T47D (cell line): Measurements from ENCODE around the gene TLCD3B.

Experiments
- DNase-seq, 2 experiments: peaks; one replicate each; pipeline versions ENCODE4 v3.0.0 to v3.0.0-alpha.2; 2011 to 2012; ENCODE audit warnings: low read depth in 1 of 2, low spot score in 1 of 2
- JUND ChIP-seq: IDR thresholded peaks from 2 replicates; pipeline ENCODE4 v1.6.1; 2012; ENCODE audit warnings: low read depth
- in situ Hi-C: cut with HindIII; loops from 2 replicates; pipeline ENCODE4 v1.10.0; 2016; ENCODE audit warnings: low sequenced_read_pairs, low pct_unique_long_range_greater_than_20kb

TLCD3B gene

DNA sequence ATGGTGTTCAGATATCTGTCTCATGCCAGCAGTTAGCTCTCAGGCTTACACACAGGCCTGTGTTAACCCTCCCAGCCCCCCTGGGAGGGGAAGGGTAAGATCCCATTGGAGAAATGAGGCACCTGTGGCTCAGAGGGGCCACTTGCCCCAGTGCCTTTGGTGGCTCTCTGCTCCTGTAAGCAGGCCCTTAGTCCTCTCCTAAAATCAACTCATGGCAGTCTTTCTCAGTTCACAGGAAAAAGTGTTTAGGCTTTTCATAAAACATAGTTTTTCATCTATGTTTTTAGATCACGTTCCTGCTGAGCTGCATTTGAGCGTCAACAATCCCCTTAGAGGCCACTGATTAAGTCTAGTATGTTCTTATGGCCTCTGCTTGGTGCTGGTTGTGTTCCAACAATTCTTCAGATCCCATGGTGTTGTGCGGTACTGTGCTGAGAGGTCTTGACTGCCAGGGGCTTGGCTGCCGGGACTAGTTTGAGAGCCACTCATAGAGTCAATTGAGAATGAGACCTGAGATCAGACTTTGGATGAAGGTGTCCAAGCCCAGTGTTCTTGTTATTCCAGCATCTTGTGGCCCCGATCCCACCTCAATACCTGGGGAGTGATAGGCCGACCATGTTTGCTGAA, 46.8 kb downstream of the TLCD3B start:
- no peak for TF ChIP-seq JUND
- in situ Hi-C loops, result no loop called here
- DNase-seq, result no peak

DNA sequence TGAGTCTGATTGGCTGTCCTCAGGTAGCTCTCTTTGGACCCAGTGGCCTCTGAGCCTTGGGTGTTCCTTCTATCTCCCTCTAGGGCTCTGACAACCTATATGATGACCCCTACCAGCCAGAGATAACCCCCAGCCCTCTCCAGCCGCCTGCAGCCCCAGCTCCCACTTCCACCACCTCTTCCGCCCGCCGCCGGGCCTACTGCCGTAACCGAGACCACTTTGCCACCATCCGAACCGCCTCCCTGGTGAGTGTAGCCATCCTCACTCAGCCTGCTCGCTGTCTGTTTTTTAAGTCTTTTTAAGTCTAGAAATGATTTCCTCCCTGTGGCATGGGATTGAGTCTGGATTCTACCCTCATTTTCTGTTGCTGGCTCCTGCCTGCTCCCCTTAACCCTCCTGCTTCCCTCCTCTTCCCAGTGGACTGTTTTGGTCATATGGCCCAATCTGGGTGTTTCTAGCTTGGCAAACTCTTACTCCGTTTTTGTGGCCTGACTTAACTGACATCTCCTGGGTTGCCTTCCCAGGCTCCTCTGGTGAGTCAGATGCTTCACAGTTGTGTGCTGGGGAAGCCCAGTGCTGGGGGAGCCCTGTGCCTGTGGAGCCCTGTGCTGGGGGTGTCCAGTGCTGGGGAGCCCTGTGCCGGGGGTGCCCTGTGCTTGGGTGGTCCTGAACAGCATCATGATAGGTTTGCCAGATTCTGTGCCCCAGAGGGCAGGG, 47.5 kb downstream of the TLCD3B start:
- in situ Hi-C loops, result no loop called here
- no peak for TF ChIP-seq JUND
- DNase-seq, result no peak

DNA sequence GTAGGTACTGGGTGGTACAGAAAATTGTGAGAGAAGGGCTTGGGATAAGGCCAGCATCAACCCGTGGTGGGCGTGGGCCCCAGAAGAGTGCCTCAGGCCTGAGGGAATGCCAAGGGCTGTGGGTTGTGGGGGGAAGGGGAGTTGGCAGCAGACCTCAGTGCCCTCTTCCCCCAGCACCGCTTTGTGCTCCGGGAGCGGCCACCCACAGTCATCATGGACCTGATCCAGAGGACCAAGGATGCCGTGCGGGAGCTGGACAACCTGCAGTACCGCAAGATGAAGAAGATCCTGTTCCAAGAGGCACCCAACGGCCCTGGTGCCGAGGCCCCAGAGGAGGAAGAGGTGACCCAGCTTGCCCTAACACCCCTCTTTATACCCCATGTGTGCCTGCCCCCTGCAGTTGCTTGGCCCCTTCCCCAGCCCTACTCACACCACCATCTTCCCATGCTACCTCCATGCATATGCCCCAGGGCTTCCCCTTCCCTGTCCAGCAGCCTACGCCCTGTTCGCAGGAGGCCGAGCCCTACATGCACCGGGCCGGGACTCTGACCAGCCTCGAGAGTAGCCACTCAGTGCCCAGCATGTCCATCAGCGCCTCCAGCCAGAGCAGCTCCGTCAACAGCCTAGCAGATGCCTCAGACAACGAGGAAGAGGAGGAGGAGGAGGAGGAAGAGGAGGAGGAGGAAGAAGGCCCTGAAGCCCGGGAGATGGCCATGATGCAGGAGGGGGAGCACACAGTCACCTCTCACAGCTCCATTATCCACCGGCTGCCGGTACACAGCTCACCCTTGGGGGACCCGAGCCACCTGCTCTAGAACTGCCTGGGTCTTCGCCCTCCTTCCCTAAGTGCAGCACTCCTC, 48.3 kb downstream of the TLCD3B start:
- in situ Hi-C loops, result no loop called here
- TF ChIP-seq JUND, result no peak
- no peak for DNase-seq

DNA sequence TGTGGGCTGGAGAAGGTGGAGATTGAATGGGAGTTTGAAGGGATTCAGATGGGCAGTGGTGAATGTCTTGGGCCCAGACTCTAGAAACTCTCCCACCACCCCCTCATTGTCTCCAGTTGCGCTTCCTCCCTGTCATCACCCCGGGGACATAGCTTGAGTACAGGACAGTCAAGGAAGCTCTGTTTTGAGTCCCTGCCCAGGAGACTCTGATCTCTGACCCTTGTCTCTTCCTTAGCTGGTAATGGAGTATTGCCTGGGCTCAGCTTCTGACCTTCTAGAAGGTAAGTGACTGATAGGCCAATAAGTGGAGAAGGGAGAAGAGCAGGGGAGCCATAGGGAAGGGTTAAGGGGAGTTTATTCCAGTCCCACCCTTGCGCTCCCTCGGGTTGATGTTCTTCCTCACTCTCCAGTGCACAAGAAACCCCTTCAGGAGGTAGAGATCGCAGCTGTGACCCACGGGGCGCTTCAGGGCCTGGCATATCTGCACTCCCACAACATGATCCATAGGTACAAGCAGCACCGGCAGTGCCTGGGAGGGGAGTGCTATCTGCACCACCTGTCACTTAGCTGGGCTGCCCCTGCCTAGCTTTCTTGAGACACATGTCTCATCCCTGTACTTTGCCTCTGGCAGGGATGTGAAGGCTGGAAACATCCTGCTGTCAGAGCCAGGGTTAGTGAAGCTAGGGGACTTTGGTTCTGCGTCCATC, 52.4 kb downstream of the TLCD3B start:
- no peak for TF ChIP-seq JUND
- in situ Hi-C loops, result no loop called here
- no peak for DNase-seq

DNA sequence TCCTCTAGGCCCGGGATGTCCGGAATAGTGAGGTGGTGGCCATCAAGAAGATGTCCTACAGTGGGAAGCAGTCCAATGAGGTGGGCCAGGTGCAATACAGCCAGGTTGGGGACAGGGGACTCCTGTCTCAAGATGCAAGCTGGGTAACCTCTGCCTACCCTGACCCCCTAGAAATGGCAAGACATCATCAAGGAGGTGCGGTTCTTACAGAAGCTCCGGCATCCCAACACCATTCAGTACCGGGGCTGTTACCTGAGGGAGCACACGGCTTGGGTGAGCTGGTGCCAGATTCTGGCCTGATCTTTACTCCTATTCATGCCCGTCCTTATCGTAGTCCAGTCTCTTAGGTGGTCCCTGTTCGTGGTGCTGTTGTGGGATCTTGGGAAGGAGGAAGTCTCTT, 53.0 kb downstream of the TLCD3B start:
- no peak for TF ChIP-seq JUND
- in situ Hi-C loops, result no loop called here
- DNase-seq, result no peak

DNA sequence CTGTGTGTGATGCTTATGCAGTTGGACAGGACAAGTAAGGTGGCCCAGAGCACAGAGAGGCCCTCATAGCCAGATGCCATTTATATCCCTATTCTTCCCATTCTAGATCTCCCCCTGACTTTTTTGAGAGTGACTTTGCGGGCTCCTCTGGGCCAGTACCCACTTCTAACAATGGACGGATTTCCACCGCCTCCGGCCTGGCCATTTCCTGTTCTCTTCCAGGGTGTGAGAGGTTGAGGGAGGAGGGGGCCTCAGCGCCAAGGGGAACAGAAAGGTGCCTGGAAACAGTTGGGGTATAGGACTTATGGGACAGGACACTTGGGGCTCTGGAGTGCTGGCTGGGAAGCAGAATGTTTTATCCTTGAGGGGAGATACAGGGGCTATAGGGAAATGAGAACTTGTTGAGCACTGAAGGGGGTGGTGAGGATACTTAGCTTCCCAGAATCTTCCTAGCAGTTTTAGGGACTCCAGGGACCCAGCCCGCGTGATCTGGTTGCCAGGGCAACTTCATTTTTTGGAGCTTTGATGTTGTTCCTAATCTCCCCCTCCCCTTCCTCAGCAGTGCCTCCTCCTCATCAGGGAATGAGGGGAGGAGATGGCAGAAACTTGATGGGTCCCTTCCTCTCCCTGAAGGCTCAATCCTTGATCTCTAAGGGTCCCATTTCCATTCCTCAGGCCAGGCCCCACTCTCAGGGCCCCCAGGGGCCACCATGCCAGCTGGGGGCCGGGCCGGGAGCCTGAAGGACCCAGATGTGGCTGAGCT, 53.8 kb downstream of the TLCD3B start:
- in situ Hi-C loops, result no loop called here
- TF ChIP-seq JUND, result no peak
- no peak for DNase-seq

DNA sequence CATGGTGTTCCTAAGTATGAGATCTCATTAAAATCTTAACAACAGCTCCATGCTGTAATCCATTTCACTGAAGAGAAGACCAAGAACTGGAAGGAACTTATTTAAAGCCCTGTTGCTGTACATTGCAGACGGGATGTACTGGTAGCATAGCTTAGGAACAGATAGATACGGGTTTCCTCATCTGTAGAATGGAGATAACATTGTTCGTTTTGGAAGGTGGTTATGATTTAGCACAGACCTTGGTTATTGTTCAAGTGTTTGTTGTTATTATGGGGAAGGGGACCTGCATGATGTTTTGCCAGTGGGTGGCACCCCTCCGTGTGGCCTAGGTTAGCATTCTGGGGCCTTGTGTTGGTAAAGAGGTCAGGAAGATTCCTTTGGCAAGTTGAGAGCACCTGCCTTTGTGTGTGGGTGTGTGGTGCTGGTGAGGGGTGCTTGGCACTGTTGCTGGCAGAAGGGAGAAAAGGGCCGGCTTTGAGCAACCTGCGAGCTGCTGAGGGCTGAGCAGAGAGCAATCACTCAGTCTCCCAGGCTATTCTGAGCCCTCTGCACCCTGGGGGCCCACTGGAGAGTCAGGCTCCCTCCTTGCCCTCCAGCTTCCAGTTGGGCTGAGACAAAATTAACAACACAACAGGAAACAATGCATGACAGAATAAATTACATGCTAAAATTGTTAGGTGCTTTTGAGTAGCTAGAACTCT, 55.1 kb downstream of the TLCD3B start:
- in situ Hi-C loops, result no loop called here
- no peak for DNase-seq

DNA sequence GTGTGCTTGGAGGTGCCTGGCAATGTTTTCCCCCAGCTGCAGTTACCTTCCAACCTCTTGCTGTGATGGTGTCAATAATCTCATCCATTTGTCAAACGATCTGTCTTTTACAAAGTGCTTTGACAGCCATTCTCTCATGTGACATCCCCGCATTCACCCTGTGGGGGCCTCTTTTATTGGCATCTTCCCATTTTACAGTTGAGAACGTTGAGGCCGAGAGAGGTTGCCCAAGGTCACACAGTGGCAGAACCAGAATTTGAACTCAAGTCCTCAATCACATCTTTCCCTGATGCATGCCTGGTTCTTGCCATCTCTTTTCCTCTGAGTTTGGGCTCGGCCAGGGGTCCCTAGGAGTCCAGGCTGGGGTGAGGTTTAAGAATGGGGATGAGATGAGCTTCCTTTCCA, 55.9 kb downstream of the TLCD3B start:
- DNase-seq, result no peak
- in situ Hi-C loops, result no loop called here
- TF ChIP-seq JUND, result no peak

More for the DNA sequence above, 55.1 kb downstream of the TLCD3B start:
- TF ChIP-seq JUND, result no peak
